Ishikawa (cell line): ENCODE data around the gene TUBGCP2.

ENCODE experiments used
- CEBPB ChIP-seq: IDR thresholded peaks from 2 replicates; pipeline ENCODE4 v1.6.1; 2012
- EGR1 ChIP-seq: IDR thresholded peaks from 2 replicates; pipeline ENCODE4 v1.6.1; 2012
- EP300 ChIP-seq: IDR thresholded peaks from 2 replicates; pipeline ENCODE4 v1.6.1; 2012; ENCODE audit warnings: borderline replicate concordance
- FOXM1 ChIP-seq: IDR thresholded peaks from 2 replicates; pipeline ENCODE4 v1.6.1; 2012; ENCODE audit warnings: low read depth, borderline replicate concordance
- NFIC ChIP-seq: IDR thresholded peaks from 2 replicates; pipeline ENCODE4 v1.6.1; 2012
- RAD21 ChIP-seq: IDR thresholded peaks from 2 replicates; pipeline ENCODE4 v1.6.1; 2012; ENCODE audit warnings: low read depth
- REST ChIP-seq: IDR thresholded peaks from 2 replicates; pipeline ENCODE4 v1.6.1; 2012; ENCODE audit warnings: low read depth, mild to moderate bottlenecking
- TAF1 ChIP-seq: IDR thresholded peaks from 2 replicates; pipeline ENCODE4 v1.6.1; 2012; ENCODE audit warnings: low read depth, mild to moderate bottlenecking
- TCF12 ChIP-seq: IDR thresholded peaks from 2 replicates; pipeline ENCODE4 v1.6.1; 2012; ENCODE audit warnings: low read depth
- TEAD4 ChIP-seq: IDR thresholded peaks from 2 replicates; pipeline ENCODE4 v1.6.1; 2012
- YY1 ChIP-seq: IDR thresholded peaks from 2 replicates; pipeline ENCODE4 v1.6.1; 2012; ENCODE audit warnings: low read depth
- ZBTB7A ChIP-seq: IDR thresholded peaks from 2 replicates; pipeline ENCODE4 v1.6.1; 2012; ENCODE audit warnings: low read depth
- TF ChIP-seq, protein P1 (sequence below): IDR thresholded peaks from 2 replicates; pipeline ENCODE4 v1.6.1; 2012
- TF ChIP-seq, protein P2 (sequence below): IDR thresholded peaks from 2 replicates; pipeline ENCODE4 v1.6.1; 2012

GRCh38 chr10:133312769-133313145, 4.1 kb upstream of the TUBGCP2 start:
- TF ChIP-seq ZBTB7A (no peak), REST (no peak), TEAD4 (no peak), EP300 (no peak), CEBPB (no peak), TAF1 (no peak), FOXM1 (no peak), RAD21 (no peak), NFIC (no peak), YY1 (no peak), EGR1 (no peak), TCF12 (no peak)
- TF ChIP-seq, protein P1, sequence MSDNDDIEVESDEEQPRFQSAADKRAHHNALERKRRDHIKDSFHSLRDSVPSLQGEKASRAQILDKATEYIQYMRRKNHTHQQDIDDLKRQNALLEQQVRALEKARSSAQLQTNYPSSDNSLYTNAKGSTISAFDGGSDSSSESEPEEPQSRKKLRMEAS: no peak
- TF ChIP-seq, protein P2, sequence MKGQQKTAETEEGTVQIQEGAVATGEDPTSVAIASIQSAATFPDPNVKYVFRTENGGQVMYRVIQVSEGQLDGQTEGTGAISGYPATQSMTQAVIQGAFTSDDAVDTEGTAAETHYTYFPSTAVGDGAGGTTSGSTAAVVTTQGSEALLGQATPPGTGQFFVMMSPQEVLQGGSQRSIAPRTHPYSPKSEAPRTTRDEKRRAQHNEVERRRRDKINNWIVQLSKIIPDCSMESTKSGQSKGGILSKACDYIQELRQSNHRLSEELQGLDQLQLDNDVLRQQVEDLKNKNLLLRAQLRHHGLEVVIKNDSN: no peak
